ENCODE data around the gene RUNX2.

GRCh38 chr6:45595010-45595851 lies 267.1 kb downstream of the RUNX2 start:
- TF ChIP-seq, protein P1, sequence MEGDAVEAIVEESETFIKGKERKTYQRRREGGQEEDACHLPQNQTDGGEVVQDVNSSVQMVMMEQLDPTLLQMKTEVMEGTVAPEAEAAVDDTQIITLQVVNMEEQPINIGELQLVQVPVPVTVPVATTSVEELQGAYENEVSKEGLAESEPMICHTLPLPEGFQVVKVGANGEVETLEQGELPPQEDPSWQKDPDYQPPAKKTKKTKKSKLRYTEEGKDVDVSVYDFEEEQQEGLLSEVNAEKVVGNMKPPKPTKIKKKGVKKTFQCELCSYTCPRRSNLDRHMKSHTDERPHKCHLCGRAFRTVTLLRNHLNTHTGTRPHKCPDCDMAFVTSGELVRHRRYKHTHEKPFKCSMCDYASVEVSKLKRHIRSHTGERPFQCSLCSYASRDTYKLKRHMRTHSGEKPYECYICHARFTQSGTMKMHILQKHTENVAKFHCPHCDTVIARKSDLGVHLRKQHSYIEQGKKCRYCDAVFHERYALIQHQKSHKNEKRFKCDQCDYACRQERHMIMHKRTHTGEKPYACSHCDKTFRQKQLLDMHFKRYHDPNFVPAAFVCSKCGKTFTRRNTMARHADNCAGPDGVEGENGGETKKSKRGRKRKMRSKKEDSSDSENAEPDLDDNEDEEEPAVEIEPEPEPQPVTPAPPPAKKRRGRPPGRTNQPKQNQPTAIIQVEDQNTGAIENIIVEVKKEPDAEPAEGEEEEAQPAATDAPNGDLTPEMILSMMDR (IDR thresholded peaks at IDR 0.05 in 2 of 3, conservative IDR thresholded peaks at IDR 0.05 in 1 of 3; ENCODE audit: insufficient read depth in 2 of 3, low read depth in 1 of 3, low read length in 3 of 3) = no peak
- no peak for TF ChIP-seq MAX (CRISPR knock-in tag; IDR thresholded peaks at IDR 0.05)

Data from K562 (cell line).